Endothelial cell (in vitro differentiated cells): Measurements from ENCODE around the gene SELENOP. TPM values are rescaled to one million over a fixed set of nuclear protein-coding genes. Genes with fewer than 3 reads are reported as not detected.

ENCODE experiments used
- DNase-seq: peaks from one replicate; pipeline ENCODE4 v3.0.0; 2021; ENCODE audit warnings: low spot score
- H3K27ac Mint-ChIP-seq: one replicate; pipeline ENCODE4 v1.8.0; 2021; ENCODE audit warnings: mixed read lengths, inconsistent platforms; ENCODE audit not compliant: unreplicated experiment
- H3K27me3 Mint-ChIP-seq: one replicate; pipeline ENCODE4 v1.8.0; 2021; ENCODE audit warnings: mild to moderate bottlenecking, moderate library complexity, mixed read lengths, inconsistent platforms; ENCODE audit not compliant: unreplicated experiment
- H3K36me3 Mint-ChIP-seq: one replicate; pipeline ENCODE4 v1.8.0; 2021; ENCODE audit warnings: mild to moderate bottlenecking, low read depth, mixed read lengths, inconsistent platforms; ENCODE audit not compliant: unreplicated experiment
- H3K4me1 Mint-ChIP-seq: one replicate; pipeline ENCODE4 v1.8.0; 2021; ENCODE audit warnings: mild to moderate bottlenecking, mixed read lengths, inconsistent platforms; ENCODE audit not compliant: unreplicated experiment
- H3K4me3 Mint-ChIP-seq: one replicate; pipeline ENCODE4 v1.8.0; 2021; ENCODE audit warnings: mild to moderate bottlenecking, mixed read lengths, inconsistent platforms; ENCODE audit not compliant: unreplicated experiment
- H3K9me3 Mint-ChIP-seq: one replicate; pipeline ENCODE4 v1.8.0; 2021; ENCODE audit warnings: mixed read lengths, inconsistent platforms; ENCODE audit not compliant: unreplicated experiment
- CTCF ChIP-seq: fragments of 200-600 bp; sonication (generic); IDR thresholded peaks from one replicate; pipeline ENCODE4 v1.5.0; 2021; ENCODE audit warnings: antibody characterized with exemption; ENCODE audit not compliant: unreplicated experiment
- total RNA-seq: library from RNA; stranded (reverse); fragmentation: NEBNext Ultra II Directional; extraction: Animal tissue kit (Norgen Biotek cat#: 25700); gene quantifications from one replicate; pipeline ENCODE4 v1.2.1, GENCODE V29; 2021; ENCODE audit not compliant: unreplicated experiment

Gene SELENOP
- total RNA-seq, 1 donor from 2014 or later, result 68.9 TPM

GRCh38 chr5:42768106-42768504 is 43.6 kb downstream of the SELENOP start:
- DNase-seq, result no peak
- no peaks in the 10 kb centered on the region for H3K4me1 Mint-ChIP-seq
- peaks cover 2% of the 10 kb centered on the region for H3K36me3 Mint-ChIP-seq
- H3K27me3 Mint-ChIP-seq, result no peaks in the 10 kb centered on the region
- no peaks in the 10 kb centered on the region for H3K9me3 Mint-ChIP-seq
- H3K27ac Mint-ChIP-seq, result no peak overlapping the region
- H3K4me3 Mint-ChIP-seq, result no peak overlapping the region
- no peak for TF ChIP-seq CTCF

GRCh38 chr5:42767491-42768105 is 44.1 kb downstream of the SELENOP start:
- Mint-ChIP-seq H3K27ac (no peak overlapping the region), H3K36me3 (peaks cover 2% of the 10 kb centered on the region), H3K27me3 (no peaks in the 10 kb centered on the region), H3K4me1 (no peaks in the 10 kb centered on the region), H3K4me3 (no peak overlapping the region), H3K9me3 (no peaks in the 10 kb centered on the region)
- peak; percentile 69 for TF ChIP-seq CTCF
- DNase-seq, result no peak

GRCh38 chr5:42761791-42762190 is 49.9 kb downstream of the SELENOP start:
- Mint-ChIP-seq H3K36me3 (no peaks in the 10 kb centered on the region), H3K27me3 (no peaks in the 10 kb centered on the region), H3K27ac (no peak overlapping the region), H3K9me3 (no peaks in the 10 kb centered on the region), H3K4me1 (peaks cover 5% of the 10 kb centered on the region), H3K4me3 (no peak overlapping the region)
- no peak for DNase-seq
- no peak for TF ChIP-seq CTCF

- H3K27me3 Mint-ChIP-seq, result peaks cover 2% of the 10 kb centered on the region
- no peak overlapping the region for H3K4me3 Mint-ChIP-seq
- H3K36me3 Mint-ChIP-seq, result no peaks in the 10 kb centered on the region
- no peak overlapping the region for H3K27ac Mint-ChIP-seq
- H3K9me3 Mint-ChIP-seq, result no peaks in the 10 kb centered on the region
- H3K4me1 Mint-ChIP-seq, result peaks cover 8% of the 10 kb centered on the region
- DNase-seq, result no peak
- no peak for TF ChIP-seq CTCF
Measured at GRCh38 chr5:42760426-42760825, 51.3 kb downstream of the SELENOP start.

GRCh38 chr5:42759456-42759855 is 52.2 kb downstream of the SELENOP start:
- no peak for TF ChIP-seq CTCF
- Mint-ChIP-seq H3K27me3 (peaks cover 2% of the 10 kb centered on the region), H3K27ac (no peak overlapping the region), H3K36me3 (no peaks in the 10 kb centered on the region), H3K4me3 (no peak overlapping the region), H3K4me1 (peaks cover 8% of the 10 kb centered on the region), H3K9me3 (no peaks in the 10 kb centered on the region)
- DNase-seq, result no peak
